SU-DHL-6 (cell line): Measurements from ENCODE around the gene KLF17.

ENCODE experiments used
- CTCF ChIP-seq: fragments of 200-600 bp; sonication (generic); IDR thresholded peaks from one replicate; pipeline ENCODE4 v1.5.1; 2017; ENCODE audit warnings: antibody characterized with exemption, mild to moderate bottlenecking, low read length, moderate library complexity; ENCODE audit not compliant: insufficient read depth, poor library complexity, severe bottlenecking
- EZH2phosphoT487 ChIP-seq: fragments of 200-600 bp; sonication (generic), shearing (Covaris generic); conservative IDR thresholded peaks from 2 replicates; pipeline ENCODE4 v1.6.1; 2018; ENCODE audit warnings: mild to moderate bottlenecking, antibody characterized with exemption, low read length, moderate library complexity, mixed read lengths

GRCh38 chr1:44158871-44159270, 40.2 kb downstream of the KLF17 start:
- no peak for TF ChIP-seq CTCF
- no peak for TF ChIP-seq EZH2phosphoT487
